Transverse colon (tissue), 3 donors: Measurements from ENCODE around the gene PLXNB2.

Source experiments
- EP300 ChIP-seq: sonication (generic); formaldehyde crosslinking; IDR thresholded peaks from one replicate; pipeline ENCODE4 v1.6.1; 2017; ENCODE audit warnings: antibody characterized with exemption, low read depth
- POLR2A ChIP-seq: fragments of 450-650 bp; IDR thresholded peaks from one replicate; pipeline ENCODE4 v1.6.1; 2016; ENCODE audit warnings: antibody characterized with exemption, mild to moderate bottlenecking, moderate library complexity
- TF ChIP-seq, protein P1 (sequence below), 5 experiments: fragments of 200-600 bp in 3 of 5; fragments of 450-650 bp in 2 of 5; sonication (generic) in 3 of 5; IDR thresholded peaks; 1 replicate in 2 of 5; 2 replicates in 3 of 5; pipeline ENCODE4 v1.5.1; 2016 to 2017; ENCODE audit warnings: antibody characterized with exemption in 5 of 5, inconsistent platforms in 3 of 5, mild to moderate bottlenecking in 2 of 5, moderate library complexity in 1 of 5

DNA sequence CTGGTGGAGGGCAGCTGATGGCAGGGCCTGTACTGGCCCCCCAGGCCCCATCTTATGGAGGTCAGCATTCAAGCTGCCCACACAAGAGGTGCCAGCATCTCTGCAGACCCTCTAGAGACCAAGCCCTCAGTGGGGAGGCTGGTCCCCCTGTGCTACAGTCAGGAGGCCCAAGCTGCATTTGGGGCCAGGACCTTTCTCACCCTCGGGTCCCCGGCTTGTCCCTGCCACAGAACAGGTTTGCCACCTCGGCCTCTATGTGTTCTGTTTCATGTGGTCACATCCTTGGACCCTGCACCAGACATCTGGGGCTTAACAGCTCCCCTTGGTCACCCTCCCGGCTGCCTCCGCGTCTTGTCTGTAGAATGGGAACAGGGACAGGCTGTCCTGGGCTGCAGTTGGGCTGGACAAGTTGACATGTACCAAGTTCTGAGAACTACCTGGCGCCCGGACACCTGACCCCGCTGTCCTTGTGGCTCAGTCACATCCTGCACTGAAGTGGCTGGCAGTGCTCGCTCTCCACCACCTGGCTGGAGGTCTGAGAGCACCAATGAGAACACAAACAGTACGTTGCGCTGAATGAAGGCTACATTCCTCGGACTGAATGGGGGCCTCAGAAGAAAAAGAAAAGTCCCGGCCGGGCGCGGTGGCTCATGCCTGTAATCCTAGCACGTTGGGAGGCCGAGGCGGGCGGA lies 2.7 kb upstream of the PLXNB2 start:
- TF ChIP-seq POLR2A: no peak
- TF ChIP-seq, protein P1, sequence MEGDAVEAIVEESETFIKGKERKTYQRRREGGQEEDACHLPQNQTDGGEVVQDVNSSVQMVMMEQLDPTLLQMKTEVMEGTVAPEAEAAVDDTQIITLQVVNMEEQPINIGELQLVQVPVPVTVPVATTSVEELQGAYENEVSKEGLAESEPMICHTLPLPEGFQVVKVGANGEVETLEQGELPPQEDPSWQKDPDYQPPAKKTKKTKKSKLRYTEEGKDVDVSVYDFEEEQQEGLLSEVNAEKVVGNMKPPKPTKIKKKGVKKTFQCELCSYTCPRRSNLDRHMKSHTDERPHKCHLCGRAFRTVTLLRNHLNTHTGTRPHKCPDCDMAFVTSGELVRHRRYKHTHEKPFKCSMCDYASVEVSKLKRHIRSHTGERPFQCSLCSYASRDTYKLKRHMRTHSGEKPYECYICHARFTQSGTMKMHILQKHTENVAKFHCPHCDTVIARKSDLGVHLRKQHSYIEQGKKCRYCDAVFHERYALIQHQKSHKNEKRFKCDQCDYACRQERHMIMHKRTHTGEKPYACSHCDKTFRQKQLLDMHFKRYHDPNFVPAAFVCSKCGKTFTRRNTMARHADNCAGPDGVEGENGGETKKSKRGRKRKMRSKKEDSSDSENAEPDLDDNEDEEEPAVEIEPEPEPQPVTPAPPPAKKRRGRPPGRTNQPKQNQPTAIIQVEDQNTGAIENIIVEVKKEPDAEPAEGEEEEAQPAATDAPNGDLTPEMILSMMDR (IDR thresholded peaks at IDR 0.05): no peak
- TF ChIP-seq EP300: no peak
